ENCODE data around the gene ABCA2. TPM values are rescaled to one million over a fixed set of nuclear protein-coding genes. Genes with fewer than 3 reads are reported as not detected.

The ABCA2 gene
- total RNA-seq, 2 experiments from 2014 or later: 4.2 to 4.9 TPM

DNA sequence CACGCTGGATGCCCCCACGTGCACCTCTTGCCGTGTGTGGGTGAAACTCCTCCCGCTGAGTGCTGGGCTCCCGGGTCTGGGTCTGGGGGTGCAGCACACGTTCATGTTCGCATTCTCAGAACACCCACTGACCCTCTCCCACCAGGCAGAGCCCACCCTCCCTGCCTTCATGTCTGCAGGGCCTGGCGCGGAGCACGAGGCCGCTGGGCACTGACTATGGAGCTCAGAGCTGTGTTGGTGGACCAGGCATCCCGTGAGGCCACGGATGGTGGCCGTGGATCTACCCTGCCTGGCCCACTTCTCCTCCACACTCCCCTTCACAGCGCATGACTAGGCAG, 67.1 kb downstream of the ABCA2 start:
- Mint-ChIP-seq H3K27me3 (no peaks in the 10 kb centered on the region), H3K36me3 (peaks cover 3% of the 10 kb centered on the region), H3K4me3 (no peak overlapping the region), H3K9me3 (no peaks in the 10 kb centered on the region), H3K27ac (no peak overlapping the region), H3K4me1 (peaks cover 9% of the 10 kb centered on the region)
- no peak for DNase-seq

DNA sequence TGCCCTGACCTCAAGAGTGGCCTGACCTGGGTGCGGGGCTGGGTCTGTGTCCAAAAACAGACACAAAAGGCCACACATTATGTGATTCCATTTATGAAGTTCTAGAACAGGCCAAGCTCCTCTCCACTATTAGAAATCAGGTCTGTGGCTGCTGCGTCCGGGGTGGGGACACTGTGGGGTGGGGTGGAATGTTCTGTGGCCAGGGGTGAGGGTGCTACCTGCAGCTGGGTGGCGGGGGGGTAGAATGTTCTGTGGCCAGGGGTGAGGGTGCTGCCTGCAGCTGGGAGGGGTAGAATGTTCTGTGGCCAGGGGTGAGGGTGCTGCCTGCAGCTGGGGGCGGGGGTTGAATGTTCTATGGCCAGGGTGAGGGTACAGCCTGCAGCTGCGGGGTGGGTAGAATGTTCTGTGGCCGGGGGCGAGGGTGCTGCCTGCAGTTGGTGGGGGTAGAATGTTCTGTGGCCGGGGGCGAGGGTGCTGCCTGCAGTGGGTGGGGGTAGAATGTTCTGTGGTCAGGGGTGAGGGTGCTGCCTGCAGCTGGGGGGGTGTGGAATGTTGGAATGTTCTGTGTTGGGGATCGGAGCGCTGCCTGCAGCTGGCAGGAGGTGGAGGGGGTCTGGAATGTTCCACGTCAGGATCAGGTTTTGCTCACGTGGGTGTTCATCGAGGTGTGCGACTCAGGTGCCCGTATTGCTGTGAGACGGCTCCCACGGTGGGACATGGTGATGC, 67.7 kb downstream of the ABCA2 start:
- H3K9me3 Mint-ChIP-seq: no peaks in the 10 kb centered on the region
- H3K4me1 Mint-ChIP-seq: peaks cover 5% of the 10 kb centered on the region
- no peak overlapping the region for H3K4me3 Mint-ChIP-seq
- peaks cover 3% of the 10 kb centered on the region for H3K36me3 Mint-ChIP-seq
- DNase-seq: no peak
- no peak overlapping the region for H3K27ac Mint-ChIP-seq
- no peaks in the 10 kb centered on the region for H3K27me3 Mint-ChIP-seq

DNA sequence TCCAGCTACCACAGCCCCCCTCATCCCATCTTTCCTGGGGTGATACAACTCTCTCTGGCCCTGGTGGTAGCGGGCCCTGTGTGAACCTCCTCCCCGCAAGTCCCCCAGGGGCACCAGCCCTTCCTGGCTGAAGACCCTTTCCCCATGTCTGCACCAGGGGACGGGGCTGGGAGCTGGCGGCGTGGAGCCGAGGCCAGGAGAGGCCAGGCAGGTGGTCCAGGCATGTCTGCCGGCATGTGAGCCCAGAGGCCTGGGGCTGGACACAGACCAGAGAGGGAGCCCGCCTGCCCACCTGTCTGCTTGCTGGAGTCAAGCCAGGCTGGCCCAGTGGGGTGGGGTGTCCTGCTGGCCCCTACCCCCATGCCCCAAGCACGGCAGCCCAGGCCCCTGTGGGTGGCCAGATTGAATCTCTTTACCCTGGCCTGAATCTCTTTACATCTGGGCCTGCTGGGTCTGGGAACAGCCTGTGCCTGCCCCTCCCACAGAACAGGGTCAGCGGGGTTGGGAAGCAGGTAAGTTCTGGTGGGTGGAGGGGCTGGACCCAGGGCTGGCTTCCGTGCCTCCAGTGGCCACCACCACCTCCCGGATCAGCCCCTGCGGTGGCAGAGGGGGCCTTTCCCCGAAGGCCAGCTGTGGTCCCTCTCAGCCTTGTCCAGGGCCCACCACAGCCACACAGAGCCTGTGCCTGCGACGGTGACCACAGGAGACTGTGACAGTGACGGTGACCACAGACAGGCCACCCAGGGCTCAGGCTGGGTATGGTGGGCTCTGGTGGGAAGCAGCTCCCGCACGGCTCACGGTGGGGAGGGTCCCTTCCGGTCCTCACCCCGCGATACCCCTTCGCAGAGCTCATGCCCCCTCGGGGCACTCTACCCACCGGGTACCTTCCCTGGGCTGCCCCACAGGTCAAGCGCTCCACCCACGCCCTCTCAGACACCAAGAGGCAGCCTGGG, 68.9 kb downstream of the ABCA2 start:
- H3K27me3 Mint-ChIP-seq: no peaks in the 10 kb centered on the region
- H3K4me3 Mint-ChIP-seq: no peak overlapping the region
- no peak for DNase-seq
- peaks cover 5% of the 10 kb centered on the region for H3K4me1 Mint-ChIP-seq
- H3K36me3 Mint-ChIP-seq: peaks cover 3% of the 10 kb centered on the region
- no peak overlapping the region for H3K27ac Mint-ChIP-seq
- H3K9me3 Mint-ChIP-seq: no peaks in the 10 kb centered on the region

DNA sequence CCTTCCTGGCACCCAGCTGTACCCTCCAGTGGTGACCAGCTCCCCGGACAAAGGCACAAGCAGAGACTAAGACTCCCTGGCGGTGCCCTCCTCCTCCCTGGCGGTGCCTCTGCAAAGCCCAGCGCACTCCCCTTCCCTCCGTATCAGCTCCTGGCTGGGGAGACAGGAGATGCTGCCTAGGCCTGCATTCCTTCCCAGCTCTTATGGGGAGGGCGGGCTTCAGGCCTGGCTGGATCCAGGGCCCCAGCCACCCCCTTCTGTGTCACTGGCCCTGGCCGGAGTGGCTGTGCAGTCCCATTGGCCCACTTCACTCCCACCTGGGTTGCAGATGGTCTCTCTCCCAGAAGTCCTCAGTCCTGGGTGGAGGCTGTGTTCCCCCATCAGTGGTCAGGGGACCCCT, 69.6 kb downstream of the ABCA2 start:
- no peaks in the 10 kb centered on the region for H3K9me3 Mint-ChIP-seq
- no peak overlapping the region for H3K27ac Mint-ChIP-seq
- H3K36me3 Mint-ChIP-seq: peaks cover 3% of the 10 kb centered on the region
- H3K4me1 Mint-ChIP-seq: peaks cover 5% of the 10 kb centered on the region
- no peak for DNase-seq
- H3K27me3 Mint-ChIP-seq: no peaks in the 10 kb centered on the region
- H3K4me3 Mint-ChIP-seq: no peak overlapping the region

DNA sequence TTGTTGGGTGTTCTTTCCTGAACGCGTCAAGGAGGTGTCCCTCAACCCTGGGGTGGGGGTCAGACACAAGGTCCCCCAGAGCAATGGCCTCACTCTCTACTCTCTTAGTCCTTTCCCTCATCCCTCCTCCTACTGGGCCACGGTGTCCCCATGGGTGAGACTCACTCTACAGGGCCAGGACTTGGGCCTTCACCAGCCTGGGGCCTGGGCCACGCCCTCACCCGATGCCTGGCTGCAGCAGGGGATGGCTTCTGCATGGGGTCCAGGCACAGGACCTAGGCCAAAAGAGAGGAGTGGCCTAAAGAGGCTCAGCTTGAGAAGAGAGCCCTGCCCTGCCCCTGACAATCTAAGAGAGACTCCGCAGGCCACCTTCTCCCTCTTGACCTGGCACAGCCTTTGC, 70.1 kb downstream of the ABCA2 start:
- Mint-ChIP-seq H3K27me3 (no peaks in the 10 kb centered on the region), H3K9me3 (no peaks in the 10 kb centered on the region), H3K4me3 (no peak overlapping the region), H3K27ac (no peak overlapping the region), H3K4me1 (peaks cover 5% of the 10 kb centered on the region), H3K36me3 (peaks cover 3% of the 10 kb centered on the region)
- no peak for DNase-seq

DNA sequence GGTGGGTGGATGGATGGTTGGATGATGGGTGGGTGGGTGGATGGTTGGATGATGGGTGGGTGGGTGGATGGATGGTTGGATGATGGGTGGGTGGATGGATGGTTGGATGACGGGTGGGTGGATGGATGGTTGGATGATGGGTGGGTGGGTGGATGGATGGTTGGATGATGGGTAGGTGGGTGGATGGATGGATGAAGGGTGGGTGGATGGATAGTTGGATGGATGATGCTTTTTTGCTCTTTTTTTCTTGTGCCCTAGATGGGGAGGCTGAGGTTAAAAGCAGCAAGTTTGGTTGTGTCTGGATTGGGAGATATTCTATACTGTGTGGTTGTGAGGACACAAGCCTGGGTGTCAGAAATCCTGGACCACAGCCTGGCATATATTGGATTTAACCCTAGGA, 70.6 kb downstream of the ABCA2 start:
- Mint-ChIP-seq H3K9me3 (no peaks in the 10 kb centered on the region), H3K36me3 (peaks cover 3% of the 10 kb centered on the region), H3K4me1 (peaks cover 5% of the 10 kb centered on the region), H3K27me3 (no peaks in the 10 kb centered on the region), H3K27ac (no peak overlapping the region), H3K4me3 (no peak overlapping the region)
- no peak for DNase-seq

Other genes starting within 250 kb of the ABCA2 start
- gene TMEM141, start 236.9 kb downstream of the ABCA2 start, total RNA-seq: 10 to 100 TPM; 49.3 to 49.6 TPM
- gene CCDC183, start 231.9 kb downstream of the ABCA2 start, total RNA-seq: under 1 TPM in 1 of 2 experiments, not detected in 1; 0.43 TPM
- 10 to 100 TPM; 87.0 to 88.3 TPM for gene RABL6, start 220.3 kb downstream of the ABCA2 start, total RNA-seq
- 1 to 10 TPM; 2.8 to 3.1 TPM for gene AJM1, start 185.8 kb downstream of the ABCA2 start, total RNA-seq
- 10 to 100 TPM; 93.0 to 97.8 TPM for gene PHPT1, start 178.8 kb downstream of the ABCA2 start, total RNA-seq
- 10 to 100 TPM; 10.9 to 12.6 TPM for gene MAMDC4, start 175.9 kb downstream of the ABCA2 start, total RNA-seq
- 100 to 1,000 TPM; 276 to 284 TPM for gene EDF1, start 161.9 kb downstream of the ABCA2 start, total RNA-seq
- 10 to 100 TPM; 38.8 to 45.8 TPM for gene TRAF2, start 141.7 kb downstream of the ABCA2 start, total RNA-seq
- gene FBXW5, start 83.5 kb downstream of the ABCA2 start, total RNA-seq: 10 to 100 TPM; 55.6 to 59.3 TPM
- gene C8G, start 83.0 kb downstream of the ABCA2 start, total RNA-seq: under 1 TPM in 1 of 2 experiments, not detected in 1; 0.90 TPM
- gene LCN12, start 76.0 kb downstream of the ABCA2 start, total RNA-seq: 1 to 10 TPM in 1 of 2 experiments, under 1 TPM in 1; 0.84 to 1.2 TPM
- gene PTGDS, start 50.7 kb downstream of the ABCA2 start, total RNA-seq: not detected
- not detected for gene LCNL1, start 45.2 kb downstream of the ABCA2 start, total RNA-seq
- 10 to 100 TPM; 57.2 to 60.1 TPM for gene PAXX, start 35.8 kb downstream of the ABCA2 start, total RNA-seq
- gene CLIC3, start 31.7 kb downstream of the ABCA2 start, total RNA-seq: not detected
- not detected for gene FUT7, start 3.9 kb upstream of the ABCA2 start, total RNA-seq
- gene NPDC1, start 17.9 kb upstream of the ABCA2 start, total RNA-seq: 10 to 100 TPM; 13.2 to 13.5 TPM
- gene ENTPD2, start 25.8 kb upstream of the ABCA2 start, total RNA-seq: not detected
- 10 to 100 TPM; 15.2 to 15.4 TPM for gene SAPCD2, start 42.3 kb upstream of the ABCA2 start, total RNA-seq
- gene UAP1L1, start 49.3 kb upstream of the ABCA2 start, total RNA-seq: 10 to 100 TPM; 22.9 to 23.5 TPM
- gene MAN1B1, start 58.7 kb upstream of the ABCA2 start, total RNA-seq: 10 to 100 TPM; 24.7 to 25.1 TPM
- gene DPP7, start 86.5 kb upstream of the ABCA2 start, total RNA-seq: 100 to 1,000 TPM; 267 to 289 TPM
- not detected for gene GRIN1, start 110.9 kb upstream of the ABCA2 start, total RNA-seq
- gene LRRC26, start 141.8 kb upstream of the ABCA2 start, total RNA-seq: not detected
- gene TMEM210, start 143.8 kb upstream of the ABCA2 start, total RNA-seq: not detected
- 10 to 100 TPM; 42.6 to 48.3 TPM for gene ANAPC2, start 160.3 kb upstream of the ABCA2 start, total RNA-seq
- gene SSNA1, start 160.4 kb upstream of the ABCA2 start, total RNA-seq: 10 to 100 TPM; 78.1 to 80.1 TPM
- gene TPRN, start 172.5 kb upstream of the ABCA2 start, total RNA-seq: 1 to 10 TPM; 7.3 to 7.6 TPM
- 10 to 100 TPM; 37.9 TPM for gene TMEM203, start 177.4 kb upstream of the ABCA2 start, total RNA-seq
- gene NDOR1, start 177.5 kb upstream of the ABCA2 start, total RNA-seq: 10 to 100 TPM; 37.6 to 38.8 TPM
- gene RNF208, start 194.0 kb upstream of the ABCA2 start, total RNA-seq: 1 to 10 TPM; 6.0 to 7.1 TPM
- gene CYSRT1, start 196.9 kb upstream of the ABCA2 start, total RNA-seq: under 1 TPM; 0.32 to 0.49 TPM
- gene RNF224, start 199.3 kb upstream of the ABCA2 start, total RNA-seq: not detected
- gene SLC34A3, start 202.7 kb upstream of the ABCA2 start, total RNA-seq: not detected
- 100 to 1,000 TPM; 271 to 274 TPM for gene TUBB4B, start 213.1 kb upstream of the ABCA2 start, total RNA-seq
- not detected for gene STPG3, start 223.0 kb upstream of the ABCA2 start, total RNA-seq
- 10 to 100 TPM; 54.4 to 56.4 TPM for gene NELFB, start 227.1 kb upstream of the ABCA2 start, total RNA-seq
- gene TOR4A, start 249.5 kb upstream of the ABCA2 start, total RNA-seq: 1 to 10 TPM; 3.6 to 3.9 TPM

Data from activated naive CD8-positive, alpha-beta T cell treated with anti-CD3 and anti-CD28 coated beads for 36 hours (primary cell).